Stimulated activated CD4-positive, alpha-beta T cell treated with anti-CD3 and anti-CD28 coated beads, TNF-alpha, amount 100 ng/mL, for 24 hours (primary cell): ENCODE measurements around the gene SFXN5.

Source experiments
- DNase-seq, 3 experiments: peaks; one replicate each; pipeline ENCODE4 v3.0.0-alpha.2; 2020; ENCODE audit warnings: low read depth in 3 of 3

SFXN5 gene

DNA sequence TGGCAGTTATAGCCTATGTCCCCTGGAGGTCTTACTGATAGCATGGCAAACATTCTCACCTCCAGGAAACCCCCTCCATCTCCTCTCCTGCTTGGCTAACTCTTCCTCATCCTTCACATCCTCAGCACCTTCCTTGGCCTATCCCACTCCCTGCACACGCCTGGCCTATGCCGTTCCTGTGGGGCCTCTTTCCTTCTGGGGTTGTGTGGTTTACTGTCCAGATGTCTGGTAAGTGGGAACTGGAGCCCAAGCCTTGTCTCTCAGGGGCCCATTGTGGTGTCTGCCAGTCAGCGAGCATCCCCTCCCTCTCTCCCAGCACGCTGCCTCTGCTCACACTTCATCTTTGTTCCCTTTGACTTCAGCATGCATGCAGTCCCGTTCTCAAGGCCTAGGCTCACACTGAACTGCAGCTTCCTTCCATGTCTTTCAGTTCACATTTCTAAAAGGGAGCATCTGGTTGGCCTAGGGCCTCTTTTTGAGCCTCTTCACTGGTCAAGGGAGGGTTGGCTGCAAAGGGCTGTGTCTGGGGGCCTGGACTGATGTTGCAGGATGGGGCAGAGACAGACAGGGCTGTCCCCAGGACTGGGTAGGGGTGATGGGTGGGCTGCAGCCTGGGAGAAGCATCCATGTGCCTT, 171.2 kb downstream of the SFXN5 start:
- no peak for DNase-seq

DNA sequence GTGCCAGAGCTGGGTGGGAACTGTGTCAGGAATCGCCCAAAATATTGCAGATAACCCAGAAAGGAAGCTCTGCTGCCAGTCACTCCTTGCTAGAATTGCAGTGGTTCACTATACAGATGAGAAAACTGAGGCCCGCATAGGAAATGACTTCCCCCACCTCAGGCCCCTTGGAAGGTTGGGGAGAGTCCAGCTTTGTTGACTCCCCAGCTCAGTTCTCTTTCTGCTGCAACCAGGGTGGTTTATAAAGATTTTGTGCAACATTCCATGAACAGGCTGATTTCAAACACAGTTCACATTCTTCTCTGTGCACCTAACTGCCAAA, 173.0 kb downstream of the SFXN5 start:
- no peak for DNase-seq

DNA sequence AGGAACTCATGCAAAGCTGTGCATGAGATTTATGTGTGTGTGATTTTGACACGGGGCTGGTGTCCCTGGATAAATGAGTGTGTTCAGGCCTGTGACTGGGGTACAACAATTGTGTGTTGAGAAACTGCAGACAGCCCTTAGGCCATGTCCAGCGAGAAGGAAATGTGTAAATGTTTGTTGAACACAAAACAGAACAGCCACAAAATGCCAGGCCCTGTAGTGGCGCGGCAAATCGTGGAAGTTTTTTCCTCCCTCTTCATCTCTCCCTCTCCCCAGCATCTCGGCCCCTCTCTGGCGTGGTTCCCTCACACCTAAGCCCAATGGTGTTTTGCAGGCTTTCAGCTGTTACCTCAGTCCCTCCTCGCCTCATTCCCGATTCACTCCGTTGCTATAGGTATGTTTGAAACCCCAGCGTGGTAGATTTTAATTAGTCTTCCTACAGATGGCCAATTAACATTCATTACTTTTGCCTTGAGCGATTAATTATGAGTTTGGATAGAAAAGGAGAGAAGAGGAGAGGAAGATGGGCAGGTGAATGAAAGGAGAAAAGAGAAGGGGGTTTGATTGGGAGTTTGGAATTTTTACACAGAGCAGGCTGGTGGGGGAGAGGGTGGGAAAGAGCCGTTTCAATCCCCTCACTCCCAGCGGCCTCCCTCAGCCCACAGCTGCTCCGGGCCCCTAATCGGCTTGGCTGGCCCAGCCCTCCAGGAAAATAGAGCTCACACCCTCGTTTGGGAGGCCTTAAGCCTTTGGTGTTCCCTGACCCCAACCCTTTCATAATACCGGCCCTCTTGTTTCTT, 173.5 kb downstream of the SFXN5 start:
- DNase-seq = no peak

DNA sequence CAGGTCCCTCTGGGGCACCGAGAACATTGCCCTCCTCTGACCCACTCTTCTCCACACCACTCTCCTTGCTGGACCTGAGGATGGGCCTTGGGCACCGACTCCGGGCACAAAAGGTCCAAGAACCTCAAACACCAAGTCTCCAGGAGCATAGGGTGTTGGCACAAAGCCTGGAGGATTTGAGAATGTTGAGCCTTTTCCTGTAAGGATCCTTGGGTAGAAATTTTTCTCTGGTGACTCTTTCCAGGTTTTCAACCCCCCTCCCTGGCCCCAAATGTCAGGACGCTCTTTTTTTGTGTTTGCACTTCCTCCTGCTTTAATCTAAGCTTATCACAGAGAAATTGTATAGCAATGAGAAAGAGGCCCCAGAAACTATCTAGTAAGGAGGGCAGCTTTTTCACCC, 175.1 kb downstream of the SFXN5 start:
- no peak for DNase-seq

DNA sequence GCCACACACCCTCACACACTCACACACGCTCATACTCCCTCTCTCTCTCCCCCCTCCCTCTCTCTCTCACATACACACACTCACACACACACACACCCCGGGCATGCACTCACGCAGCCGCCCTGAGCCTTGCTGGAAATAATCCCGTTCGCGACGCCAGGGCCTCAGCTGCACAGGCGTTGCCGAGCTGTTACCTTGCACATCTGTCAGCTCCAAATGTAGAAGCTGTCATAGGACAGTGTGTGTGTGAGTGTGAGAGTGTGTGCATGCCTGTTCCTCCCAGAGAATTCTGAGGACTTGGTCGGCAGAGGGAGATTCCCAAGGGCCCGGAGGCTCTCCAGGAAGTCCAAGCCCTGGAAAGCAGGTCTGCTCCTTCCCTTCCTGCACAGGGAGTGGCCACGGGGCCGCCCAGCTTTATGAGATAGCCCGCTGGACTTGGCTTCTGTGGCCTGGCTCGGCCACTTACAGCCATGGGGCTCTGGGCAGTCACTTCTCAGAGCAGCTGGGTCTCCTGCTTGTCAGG, 175.7 kb downstream of the SFXN5 start:
- no peak for DNase-seq

DNA sequence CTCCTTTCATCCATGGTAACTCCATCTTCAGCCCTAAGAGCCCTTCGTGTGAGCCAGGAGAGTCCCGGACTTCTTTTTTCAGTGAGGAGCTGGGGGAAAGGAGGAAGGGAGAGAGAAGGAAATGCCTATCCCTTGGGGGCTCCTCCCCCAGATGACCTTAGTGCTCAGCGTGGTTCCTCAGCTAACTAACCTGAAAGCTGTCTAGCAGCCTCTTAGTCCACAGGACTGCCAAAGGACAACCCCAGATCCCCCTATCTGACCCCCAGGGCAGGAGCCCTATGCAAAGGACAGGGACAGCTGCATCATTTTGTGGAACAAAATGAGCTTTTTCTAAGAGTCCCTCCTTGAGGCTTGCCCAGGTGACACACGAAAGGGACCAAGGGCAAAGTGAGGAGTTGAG, 176.4 kb downstream of the SFXN5 start:
- no peak for DNase-seq

DNA sequence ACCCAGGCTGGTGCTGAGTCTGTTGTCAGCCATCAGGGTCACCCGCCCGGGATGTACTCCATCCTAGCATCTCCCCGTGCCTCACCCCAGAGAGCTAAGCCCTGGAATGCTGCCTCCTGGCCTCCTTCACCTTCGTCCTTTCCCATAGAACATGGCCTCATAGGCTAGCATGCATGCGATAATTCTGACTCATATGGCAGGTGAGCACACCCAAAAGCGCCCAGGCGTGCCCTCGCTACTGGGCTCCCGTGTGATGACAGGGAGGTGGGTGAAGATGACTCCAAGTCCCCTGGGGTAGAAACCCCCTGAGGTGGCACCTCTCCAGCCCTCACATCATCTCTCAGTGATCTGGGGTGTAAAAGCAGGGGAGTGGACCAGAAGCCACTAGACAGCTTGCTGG, 177.0 kb downstream of the SFXN5 start:
- no peak for DNase-seq

DNA sequence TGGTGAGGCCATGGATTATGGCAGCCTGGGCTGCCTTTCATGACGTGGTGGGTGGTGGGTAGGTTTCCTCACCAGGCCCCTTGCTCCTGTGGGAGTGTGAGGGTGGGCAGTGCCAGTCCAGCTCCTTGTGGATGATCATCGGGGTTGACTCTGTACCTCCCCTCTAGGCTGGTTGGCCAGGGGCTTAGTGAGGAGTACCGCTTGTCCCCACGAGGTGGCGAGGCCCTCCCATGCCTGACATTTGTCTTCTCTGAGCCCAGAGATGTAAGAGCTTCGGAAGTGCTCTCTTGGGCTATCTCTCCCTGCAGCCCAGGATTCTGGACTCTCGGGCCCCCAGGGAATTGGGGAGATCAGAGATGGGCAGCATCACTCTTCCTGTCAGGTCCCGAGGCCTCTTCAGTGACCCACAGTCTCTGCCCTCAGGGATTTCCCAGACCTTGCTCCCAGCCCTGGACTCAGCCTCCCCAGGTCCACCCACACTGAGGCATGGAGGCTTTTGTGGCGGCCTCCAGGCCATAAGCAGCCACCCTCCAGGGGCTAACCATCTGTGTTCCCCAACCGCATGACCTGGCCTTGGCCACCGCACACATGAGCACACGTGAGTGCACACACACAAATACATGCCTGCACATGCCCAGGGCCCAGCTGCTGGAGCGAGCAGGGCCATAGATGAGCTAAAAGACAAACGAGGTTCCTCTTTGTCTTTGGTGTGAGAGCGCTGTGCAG, 177.8 kb downstream of the SFXN5 start:
- DNase-seq = peak in 1 of 3 experiments; percentile 48

DNA sequence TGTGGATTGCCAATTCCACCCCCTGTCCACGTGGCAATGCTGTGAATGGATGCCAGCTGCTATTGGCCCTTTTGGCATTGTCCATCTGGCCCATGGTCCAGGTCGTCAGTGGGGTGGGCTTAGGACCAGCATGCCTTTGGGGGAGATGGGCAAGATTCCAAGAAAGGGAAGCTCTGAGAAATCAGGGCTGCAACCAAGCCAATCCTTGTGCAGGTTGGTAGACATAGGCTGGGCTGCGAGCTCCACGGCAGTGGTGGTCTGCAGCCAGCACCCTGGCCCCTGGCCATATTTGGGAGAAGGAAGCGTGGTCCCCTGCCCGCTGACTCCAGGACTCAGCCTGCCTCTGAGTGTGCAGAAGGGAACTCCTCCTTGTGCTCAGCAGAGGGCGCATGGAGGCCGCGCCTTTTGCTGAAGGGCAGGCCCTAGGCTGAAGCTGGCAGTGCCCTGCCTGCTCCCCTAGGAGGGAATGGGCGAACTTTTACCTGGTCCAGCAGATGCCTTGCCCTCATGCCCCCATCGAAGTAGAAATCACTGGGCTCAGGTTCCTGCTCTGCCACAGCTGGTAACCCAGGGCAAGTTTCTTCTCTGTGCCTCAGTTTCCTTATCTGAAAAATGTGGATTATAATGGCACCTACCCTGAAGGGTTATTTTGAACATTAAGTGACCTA, 178.9 kb downstream of the SFXN5 start:
- peak in 1 of 3 experiments; percentile 56 for DNase-seq
